HG02840 (cell line): ENCODE measurements around the gene ZNF467.
A peak's percentile ranks its signal among the peaks of the same experiment; 100 is the strongest.

Experiments used
- ATAC-seq: cut with Tn5 transposase; IDR thresholded peaks from one replicate; pipeline ENCODE4 v1.9.1; 2021; ENCODE audit warnings: mild to moderate bottlenecking, moderate library complexity, moderate number of reproducible peaks; ENCODE audit not compliant: unreplicated experiment, low FRiP score

The ZNF467 gene

GRCh38 chr7:149753375-149754233 is 19.8 kb downstream of the ZNF467 start:
- no peak for ATAC-seq

DNA sequence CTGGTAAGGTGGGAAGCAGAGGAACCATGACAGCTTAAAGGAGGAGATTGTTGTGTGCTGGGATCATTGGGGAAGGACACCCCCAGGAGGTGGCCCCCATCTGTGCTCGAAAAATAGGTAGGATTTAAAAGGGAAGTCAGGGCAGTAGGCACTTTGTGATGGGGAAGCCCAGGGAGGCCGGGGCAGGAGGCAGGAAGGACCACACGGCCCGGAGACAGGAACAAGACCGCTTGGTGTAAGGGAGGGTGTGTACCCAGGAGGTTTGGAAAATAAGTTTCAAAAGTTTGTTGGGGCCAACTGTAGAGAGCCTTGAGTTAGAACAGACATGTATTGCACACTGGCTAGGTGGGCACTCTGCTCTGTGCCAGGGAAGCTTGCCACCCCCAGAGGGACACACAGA is 20.7 kb downstream of the ZNF467 start:
- ATAC-seq: no peak

GRCh38 chr7:149751043-149751775 is 22.2 kb downstream of the ZNF467 start:
- no peak for ATAC-seq

DNA sequence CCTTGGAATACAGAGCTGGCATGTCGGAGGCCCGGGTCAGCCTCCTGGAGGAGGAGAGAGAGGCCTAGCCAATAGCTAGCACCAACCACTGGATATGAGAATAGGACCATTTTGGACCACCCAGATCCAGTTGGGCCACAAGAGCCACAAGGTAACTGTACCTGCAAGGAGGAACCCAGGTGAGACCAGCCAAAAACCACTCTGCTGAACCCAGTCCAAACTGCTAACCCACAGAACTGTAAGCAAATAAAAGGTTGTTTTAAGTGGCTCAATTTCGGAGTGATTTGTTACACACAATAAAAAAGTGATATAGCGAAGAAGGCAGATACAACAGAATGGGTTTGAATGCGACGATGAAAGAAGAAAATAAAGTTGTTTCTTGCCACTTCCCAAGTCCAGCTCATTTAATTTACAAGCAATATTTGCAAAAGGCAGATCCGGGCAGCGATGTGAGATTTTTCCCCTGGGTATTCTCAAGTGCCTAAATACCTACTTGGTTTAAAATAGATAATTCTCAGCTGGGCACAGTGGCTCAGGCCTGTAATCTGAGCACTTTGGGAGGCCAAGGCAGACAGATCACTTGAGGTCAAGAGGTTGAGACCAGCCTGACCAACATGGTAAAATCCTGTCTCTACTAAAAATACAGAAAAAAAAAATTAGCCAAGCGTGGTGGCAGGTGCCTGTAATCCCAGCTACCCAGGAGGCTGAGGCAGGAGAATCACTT is 23.1 kb downstream of the ZNF467 start:
- no peak for ATAC-seq

DNA sequence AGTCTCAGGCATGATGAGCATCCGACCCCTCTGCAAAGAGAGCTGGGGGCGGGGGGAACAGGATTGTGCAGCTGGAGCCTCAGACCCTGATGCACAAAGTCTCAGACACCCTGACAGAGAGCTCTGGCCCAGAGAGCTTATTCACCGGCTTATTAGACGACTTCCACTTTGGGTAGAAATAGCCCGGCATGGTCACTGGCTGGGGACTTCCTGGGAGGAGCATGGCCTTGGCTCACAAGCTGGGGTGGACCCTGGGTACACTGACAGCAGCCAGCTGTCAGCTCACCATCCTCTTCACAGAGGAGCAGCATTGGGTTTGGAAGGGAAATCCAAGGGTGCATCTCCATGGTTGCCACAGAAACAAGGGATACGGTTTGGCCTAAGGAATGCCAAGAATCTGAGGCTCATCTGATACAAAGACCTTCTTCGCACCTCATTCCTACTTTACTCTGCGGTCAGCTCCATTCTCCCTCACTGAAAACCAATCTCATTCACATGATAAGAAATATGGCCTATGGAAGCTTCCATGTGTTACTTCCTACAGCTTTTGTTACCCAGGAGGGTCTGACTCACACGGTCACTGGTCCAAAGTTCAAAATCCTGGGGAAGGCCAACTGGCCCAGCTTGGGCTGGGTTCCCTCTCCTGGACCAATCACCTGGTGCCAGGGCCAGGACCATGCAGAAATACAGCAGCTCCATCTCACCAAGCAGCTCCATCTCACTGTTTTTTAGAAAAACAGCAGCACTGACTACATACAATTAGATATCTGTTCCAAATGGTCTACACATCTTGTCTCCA is 25.1 kb downstream of the ZNF467 start:
- ATAC-seq: no peak

- ATAC-seq: no peak
Observed at GRCh38 chr7:149743476-149744255, 29.7 kb downstream of the ZNF467 start.

GRCh38 chr7:149742075-149742701 is 31.2 kb downstream of the ZNF467 start:
- ATAC-seq: peak; percentile 56

GRCh38 chr7:149741629-149742028 is 31.8 kb downstream of the ZNF467 start:
- ATAC-seq: no peak

- no peak for ATAC-seq
Observed at GRCh38 chr7:149736478-149737360, 36.7 kb downstream of the ZNF467 start.

DNA sequence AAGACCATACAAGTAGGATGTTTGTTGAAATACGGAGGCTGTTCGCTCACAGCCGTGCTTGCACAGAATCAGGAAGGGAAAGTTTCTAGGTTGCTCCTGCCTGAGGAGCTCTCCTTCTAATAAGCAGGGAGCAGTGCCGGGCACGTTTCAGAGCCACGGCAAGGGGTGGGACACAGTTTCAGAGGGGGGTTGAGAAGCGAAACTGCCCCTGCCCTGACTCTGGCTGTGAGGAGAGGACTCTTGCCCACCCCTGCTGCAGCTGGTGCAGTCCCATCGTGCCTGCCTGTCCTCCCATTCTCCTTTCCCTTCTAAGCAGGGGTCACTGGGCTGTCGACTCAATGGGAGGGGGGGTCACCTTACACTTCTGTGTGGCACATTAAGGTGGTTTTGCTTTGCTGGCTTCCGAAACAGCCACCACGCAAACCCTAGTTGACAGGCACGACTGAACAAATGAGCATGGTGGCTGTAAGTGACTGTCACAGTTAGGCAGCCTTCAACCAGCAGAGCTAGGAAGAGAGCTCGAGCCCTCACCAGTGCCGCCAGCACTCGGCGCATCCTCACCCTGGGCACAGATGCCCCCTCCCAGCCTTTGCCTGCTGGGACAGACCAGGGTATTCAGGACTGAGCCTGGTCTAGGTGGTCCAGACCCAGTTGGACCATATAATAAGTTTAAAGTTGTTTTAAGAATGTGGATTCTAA is 37.5 kb downstream of the ZNF467 start:
- no peak for ATAC-seq

DNA sequence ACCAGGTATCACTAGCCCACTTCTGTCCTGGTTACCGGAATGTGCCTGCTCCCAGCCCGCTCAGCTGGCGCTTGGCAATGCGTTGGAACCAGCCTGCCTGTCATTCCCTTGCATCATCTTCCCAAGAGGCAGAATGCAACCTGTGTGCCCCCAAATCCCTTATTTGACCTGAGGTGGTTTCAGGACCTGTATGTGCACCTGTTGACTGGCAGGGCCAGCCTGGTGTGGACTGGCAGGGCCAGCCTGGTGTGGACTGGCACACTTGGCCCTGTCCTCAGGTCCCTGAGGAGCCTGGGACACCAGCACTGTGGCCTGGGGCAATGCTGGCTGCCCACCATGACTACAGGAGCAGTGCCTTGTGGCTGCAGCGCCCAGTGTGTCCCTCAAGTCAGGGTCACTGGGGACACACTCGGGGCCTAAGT is 38.2 kb downstream of the ZNF467 start:
- no peak for ATAC-seq

DNA sequence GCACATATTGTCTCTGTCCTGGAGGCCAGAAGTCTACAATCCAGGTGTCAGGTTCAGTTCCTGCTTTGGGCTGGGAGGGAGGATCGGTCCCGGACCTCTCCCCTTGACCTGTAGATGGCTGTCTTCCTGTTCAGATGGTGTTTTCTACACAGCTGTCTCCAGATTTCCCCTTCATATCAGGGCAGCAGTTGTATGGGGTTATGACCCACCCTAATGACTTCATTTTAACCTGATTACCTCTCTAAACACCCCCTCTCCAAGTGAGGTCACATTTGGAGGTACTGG is 38.7 kb downstream of the ZNF467 start:
- no peak for ATAC-seq

- no peak for ATAC-seq
Observed at GRCh38 chr7:149733924-149734790, 39.2 kb downstream of the ZNF467 start.

- ATAC-seq: no peak
Observed at GRCh38 chr7:149733131-149733923, 40.1 kb downstream of the ZNF467 start.

- ATAC-seq: no peak
Observed at GRCh38 chr7:149732611-149733010, 40.8 kb downstream of the ZNF467 start.

GRCh38 chr7:149732111-149732561 is 41.3 kb downstream of the ZNF467 start:
- ATAC-seq: no peak
